Liver (tissue), 3 donors: ENCODE results near the gene WDR62.

Experiments
- JUND ChIP-seq, 2 donors: IDR thresholded peaks; 2 replicates each; pipeline ENCODE4 v1.6.1; 2016; ENCODE audit warnings: antibody characterized with exemption in 2 of 2
- TAF1 ChIP-seq: conservative IDR thresholded peaks from 2 replicates; pipeline ENCODE4 v1.6.1; 2016; ENCODE audit warnings: antibody characterized with exemption, mild to moderate bottlenecking
- TF ChIP-seq, protein P1 (sequence below): fragments of 150-350 bp; IDR thresholded peaks from 2 replicates; pipeline ENCODE4 v1.5.1; 2017; ENCODE audit warnings: improper control_type of control experiment, low read depth, low read length; ENCODE audit not compliant: missing input control
- TF ChIP-seq, protein P2 (sequence below): IDR thresholded peaks from 2 replicates; pipeline ENCODE4 v1.6.1; 2016; ENCODE audit warnings: antibody characterized with exemption
- TF ChIP-seq, protein P3 (sequence below): IDR thresholded peaks from 2 replicates; pipeline ENCODE4 v1.6.1; 2016; ENCODE audit warnings: antibody characterized with exemption
- TF ChIP-seq, protein P4 (sequence below): IDR thresholded peaks from 2 replicates; pipeline ENCODE4 v1.6.1; 2016; ENCODE audit warnings: antibody characterized with exemption, mild to moderate bottlenecking
- donor health status: healthy.
- donor health status: healthy.

DNA sequence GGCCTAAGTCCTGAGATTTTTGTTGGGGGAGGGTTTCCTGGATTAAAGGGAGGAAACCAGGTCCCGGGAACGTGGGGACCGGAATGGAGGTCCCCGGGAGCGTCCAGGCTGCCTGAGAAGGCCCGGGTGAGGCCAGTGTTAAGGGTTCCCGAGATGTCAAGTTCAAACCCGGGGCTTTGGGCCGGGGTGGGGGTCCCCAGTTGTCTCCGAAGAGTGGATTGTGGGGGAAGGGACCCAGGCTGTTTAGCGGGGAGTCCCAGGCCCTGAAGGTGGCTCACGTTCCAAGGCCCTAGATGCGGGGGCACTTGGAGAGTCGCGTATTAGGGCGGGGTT is 97.3 kb downstream of the WDR62 start:
- TF ChIP-seq, protein P1, sequence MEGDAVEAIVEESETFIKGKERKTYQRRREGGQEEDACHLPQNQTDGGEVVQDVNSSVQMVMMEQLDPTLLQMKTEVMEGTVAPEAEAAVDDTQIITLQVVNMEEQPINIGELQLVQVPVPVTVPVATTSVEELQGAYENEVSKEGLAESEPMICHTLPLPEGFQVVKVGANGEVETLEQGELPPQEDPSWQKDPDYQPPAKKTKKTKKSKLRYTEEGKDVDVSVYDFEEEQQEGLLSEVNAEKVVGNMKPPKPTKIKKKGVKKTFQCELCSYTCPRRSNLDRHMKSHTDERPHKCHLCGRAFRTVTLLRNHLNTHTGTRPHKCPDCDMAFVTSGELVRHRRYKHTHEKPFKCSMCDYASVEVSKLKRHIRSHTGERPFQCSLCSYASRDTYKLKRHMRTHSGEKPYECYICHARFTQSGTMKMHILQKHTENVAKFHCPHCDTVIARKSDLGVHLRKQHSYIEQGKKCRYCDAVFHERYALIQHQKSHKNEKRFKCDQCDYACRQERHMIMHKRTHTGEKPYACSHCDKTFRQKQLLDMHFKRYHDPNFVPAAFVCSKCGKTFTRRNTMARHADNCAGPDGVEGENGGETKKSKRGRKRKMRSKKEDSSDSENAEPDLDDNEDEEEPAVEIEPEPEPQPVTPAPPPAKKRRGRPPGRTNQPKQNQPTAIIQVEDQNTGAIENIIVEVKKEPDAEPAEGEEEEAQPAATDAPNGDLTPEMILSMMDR: no peak
- TF ChIP-seq JUND (IDR thresholded peaks at IDR 0.05): no peak
- TF ChIP-seq, protein P2, sequence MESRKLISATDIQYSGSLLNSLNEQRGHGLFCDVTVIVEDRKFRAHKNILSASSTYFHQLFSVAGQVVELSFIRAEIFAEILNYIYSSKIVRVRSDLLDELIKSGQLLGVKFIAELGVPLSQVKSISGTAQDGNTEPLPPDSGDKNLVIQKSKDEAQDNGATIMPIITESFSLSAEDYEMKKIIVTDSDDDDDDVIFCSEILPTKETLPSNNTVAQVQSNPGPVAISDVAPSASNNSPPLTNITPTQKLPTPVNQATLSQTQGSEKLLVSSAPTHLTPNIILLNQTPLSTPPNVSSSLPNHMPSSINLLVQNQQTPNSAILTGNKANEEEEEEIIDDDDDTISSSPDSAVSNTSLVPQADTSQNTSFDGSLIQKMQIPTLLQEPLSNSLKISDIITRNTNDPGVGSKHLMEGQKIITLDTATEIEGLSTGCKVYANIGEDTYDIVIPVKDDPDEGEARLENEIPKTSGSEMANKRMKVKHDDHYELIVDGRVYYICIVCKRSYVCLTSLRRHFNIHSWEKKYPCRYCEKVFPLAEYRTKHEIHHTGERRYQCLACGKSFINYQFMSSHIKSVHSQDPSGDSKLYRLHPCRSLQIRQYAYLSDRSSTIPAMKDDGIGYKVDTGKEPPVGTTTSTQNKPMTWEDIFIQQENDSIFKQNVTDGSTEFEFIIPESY: no peak
- TF ChIP-seq, protein P3, sequence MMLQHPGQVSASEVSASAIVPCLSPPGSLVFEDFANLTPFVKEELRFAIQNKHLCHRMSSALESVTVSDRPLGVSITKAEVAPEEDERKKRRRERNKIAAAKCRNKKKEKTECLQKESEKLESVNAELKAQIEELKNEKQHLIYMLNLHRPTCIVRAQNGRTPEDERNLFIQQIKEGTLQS: no peak
- TF ChIP-seq, protein P4, sequence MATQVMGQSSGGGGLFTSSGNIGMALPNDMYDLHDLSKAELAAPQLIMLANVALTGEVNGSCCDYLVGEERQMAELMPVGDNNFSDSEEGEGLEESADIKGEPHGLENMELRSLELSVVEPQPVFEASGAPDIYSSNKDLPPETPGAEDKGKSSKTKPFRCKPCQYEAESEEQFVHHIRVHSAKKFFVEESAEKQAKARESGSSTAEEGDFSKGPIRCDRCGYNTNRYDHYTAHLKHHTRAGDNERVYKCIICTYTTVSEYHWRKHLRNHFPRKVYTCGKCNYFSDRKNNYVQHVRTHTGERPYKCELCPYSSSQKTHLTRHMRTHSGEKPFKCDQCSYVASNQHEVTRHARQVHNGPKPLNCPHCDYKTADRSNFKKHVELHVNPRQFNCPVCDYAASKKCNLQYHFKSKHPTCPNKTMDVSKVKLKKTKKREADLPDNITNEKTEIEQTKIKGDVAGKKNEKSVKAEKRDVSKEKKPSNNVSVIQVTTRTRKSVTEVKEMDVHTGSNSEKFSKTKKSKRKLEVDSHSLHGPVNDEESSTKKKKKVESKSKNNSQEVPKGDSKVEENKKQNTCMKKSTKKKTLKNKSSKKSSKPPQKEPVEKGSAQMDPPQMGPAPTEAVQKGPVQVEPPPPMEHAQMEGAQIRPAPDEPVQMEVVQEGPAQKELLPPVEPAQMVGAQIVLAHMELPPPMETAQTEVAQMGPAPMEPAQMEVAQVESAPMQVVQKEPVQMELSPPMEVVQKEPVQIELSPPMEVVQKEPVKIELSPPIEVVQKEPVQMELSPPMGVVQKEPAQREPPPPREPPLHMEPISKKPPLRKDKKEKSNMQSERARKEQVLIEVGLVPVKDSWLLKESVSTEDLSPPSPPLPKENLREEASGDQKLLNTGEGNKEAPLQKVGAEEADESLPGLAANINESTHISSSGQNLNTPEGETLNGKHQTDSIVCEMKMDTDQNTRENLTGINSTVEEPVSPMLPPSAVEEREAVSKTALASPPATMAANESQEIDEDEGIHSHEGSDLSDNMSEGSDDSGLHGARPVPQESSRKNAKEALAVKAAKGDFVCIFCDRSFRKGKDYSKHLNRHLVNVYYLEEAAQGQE: no peak
- no peak for TF ChIP-seq TAF1
